ENCODE measurements around the gene DUSP22. TPM values are rescaled to one million over a fixed set of nuclear protein-coding genes. Genes with fewer than 3 reads are reported as not detected.

Gene DUSP22
- polyA plus RNA-seq, 3 donors: 107 to 120 (median 117) TPM

GRCh38 chr6:329888-330691 is 37.8 kb downstream of the DUSP22 start:
- Histone ChIP-seq H3K4me2 (replicated peaks; ENCODE audit: extremely low read depth, low read length, poor library complexity, severe bottlenecking) (no peak overlapping the region), H4K20me1 (ENCODE audit: insufficient read depth, low read length) (peaks cover 18% of the 10 kb centered on the region), H3K27me3 (ENCODE audit: control insufficient read depth in 2 of 2, insufficient read depth in 2 of 2, low read length in 2 of 2) (no peaks in the 10 kb centered on the region), H3K9ac (ENCODE audit: insufficient read depth, low read length, poor library complexity, severe bottlenecking) (no peak overlapping the region), H3K79me2 (ENCODE audit: insufficient read depth, low read length) (peaks cover 39% of the 10 kb centered on the region), H3K27ac (ENCODE audit: low read depth in 1 of 2, low read length in 2 of 2) (no peak overlapping the region), H3K4me1 (ENCODE audit: control insufficient read depth in 1 of 2, insufficient read depth in 2 of 2, low read length in 2 of 2) (peaks cover 37 to 45% of the 10 kb centered on the region in 2 donors), H3K36me3 (replicated peaks in 1 of 2; ENCODE audit: control insufficient read depth in 1 of 2, insufficient read depth in 2 of 2, low read length in 2 of 2) (peaks cover 12 to 37% of the 10 kb centered on the region in 2 donors), H3K9me3 (replicated peaks in 1 of 2; ENCODE audit: control insufficient read depth in 1 of 2, insufficient read depth in 1 of 2, low read length in 2 of 2) (no peaks in the 10 kb centered on the region), H2AFZ (ENCODE audit: insufficient read depth, low read depth, low read length, poor library complexity, severe bottlenecking) (no peak overlapping the region), H3K4me3 (replicated peaks in 1 of 3; ENCODE audit: low read depth in 2 of 3, low read length in 3 of 3) (no peak overlapping the region)
- peaks cover 26 to 36% of the 10 kb centered on the region in 2 donors for H3K36me3 Mint-ChIP-seq
- intact Hi-C loops (cut with micrococcal nuclease): no loop called here
- H3K4me3 Mint-ChIP-seq: no peak overlapping the region
- TF ChIP-seq, protein P1, sequence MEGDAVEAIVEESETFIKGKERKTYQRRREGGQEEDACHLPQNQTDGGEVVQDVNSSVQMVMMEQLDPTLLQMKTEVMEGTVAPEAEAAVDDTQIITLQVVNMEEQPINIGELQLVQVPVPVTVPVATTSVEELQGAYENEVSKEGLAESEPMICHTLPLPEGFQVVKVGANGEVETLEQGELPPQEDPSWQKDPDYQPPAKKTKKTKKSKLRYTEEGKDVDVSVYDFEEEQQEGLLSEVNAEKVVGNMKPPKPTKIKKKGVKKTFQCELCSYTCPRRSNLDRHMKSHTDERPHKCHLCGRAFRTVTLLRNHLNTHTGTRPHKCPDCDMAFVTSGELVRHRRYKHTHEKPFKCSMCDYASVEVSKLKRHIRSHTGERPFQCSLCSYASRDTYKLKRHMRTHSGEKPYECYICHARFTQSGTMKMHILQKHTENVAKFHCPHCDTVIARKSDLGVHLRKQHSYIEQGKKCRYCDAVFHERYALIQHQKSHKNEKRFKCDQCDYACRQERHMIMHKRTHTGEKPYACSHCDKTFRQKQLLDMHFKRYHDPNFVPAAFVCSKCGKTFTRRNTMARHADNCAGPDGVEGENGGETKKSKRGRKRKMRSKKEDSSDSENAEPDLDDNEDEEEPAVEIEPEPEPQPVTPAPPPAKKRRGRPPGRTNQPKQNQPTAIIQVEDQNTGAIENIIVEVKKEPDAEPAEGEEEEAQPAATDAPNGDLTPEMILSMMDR (IDR thresholded peaks at IDR 0.05): no peak
- 78% methylated on average over 11 of the region's 15 CpGs for WGBS (ENCODE audit: insufficient coverage)
- peaks cover 0 to 4% (median 2%) of the 10 kb centered on the region in 3 donors for H3K27me3 Mint-ChIP-seq (ENCODE audit: low read depth in 3 of 3)
- peaks cover 12% of the 10 kb centered on the region for H3K4me1 Mint-ChIP-seq
- no peak overlapping the region for H3K27ac Mint-ChIP-seq
- DNase-seq: no peak
- peaks cover 0 to 3% (median 0%) of the 10 kb centered on the region in 7 donors for H3K9me3 Mint-ChIP-seq

GRCh38 chr6:330948-331347 is 38.7 kb downstream of the DUSP22 start:
- no peak overlapping the region for H3K27ac ChIP-seq (ENCODE audit: low read depth in 1 of 2, low read length in 2 of 2)
- H3K79me2 ChIP-seq (ENCODE audit: insufficient read depth, low read length): peaks cover 44% of the 10 kb centered on the region
- peaks cover 18% of the 10 kb centered on the region for H4K20me1 ChIP-seq (ENCODE audit: insufficient read depth, low read length)
- no peak for DNase-seq
- peaks cover 0 to 4% (median 2%) of the 10 kb centered on the region in 3 donors for H3K27me3 Mint-ChIP-seq (ENCODE audit: low read depth in 3 of 3)
- H3K36me3 ChIP-seq (replicated peaks in 1 of 2; ENCODE audit: control insufficient read depth in 1 of 2, insufficient read depth in 2 of 2, low read length in 2 of 2): peaks cover 12 to 29% of the 10 kb centered on the region in 2 donors
- intact Hi-C loops (cut with micrococcal nuclease): no loop called here
- H3K9ac ChIP-seq (ENCODE audit: insufficient read depth, low read length, poor library complexity, severe bottlenecking): no peak overlapping the region
- WGBS (ENCODE audit: insufficient coverage): 75% methylated on average over 7 of the region's 8 CpGs
- H3K4me3 Mint-ChIP-seq: no peak overlapping the region
- H2AFZ ChIP-seq (ENCODE audit: insufficient read depth, low read depth, low read length, poor library complexity, severe bottlenecking): no peak overlapping the region
- peaks cover 0 to 2% (median 0%) of the 10 kb centered on the region in 7 donors for H3K9me3 Mint-ChIP-seq
- peaks cover 19 to 34% of the 10 kb centered on the region in 2 donors for H3K36me3 Mint-ChIP-seq
- H3K4me1 Mint-ChIP-seq: peaks cover 19% of the 10 kb centered on the region
- H3K4me1 ChIP-seq (ENCODE audit: control insufficient read depth in 1 of 2, insufficient read depth in 2 of 2, low read length in 2 of 2): peaks cover 46 to 53% of the 10 kb centered on the region in 2 donors
- H3K27me3 ChIP-seq (ENCODE audit: control insufficient read depth in 2 of 2, insufficient read depth in 2 of 2, low read length in 2 of 2): no peaks in the 10 kb centered on the region
- H3K27ac Mint-ChIP-seq: no peak overlapping the region
- TF ChIP-seq, protein P1 (IDR thresholded peaks at IDR 0.05): no peak
- H3K4me3 ChIP-seq (replicated peaks in 1 of 3; ENCODE audit: low read depth in 2 of 3, low read length in 3 of 3): no peak overlapping the region
- no peak overlapping the region for H3K4me2 ChIP-seq (replicated peaks; ENCODE audit: extremely low read depth, low read length, poor library complexity, severe bottlenecking)
- H3K9me3 ChIP-seq (replicated peaks in 1 of 2; ENCODE audit: control insufficient read depth in 1 of 2, insufficient read depth in 1 of 2, low read length in 2 of 2): no peaks in the 10 kb centered on the region

Measured in CD14-positive monocyte (primary cell).